ENCODE data around the gene ZNF746. TPM values are rescaled to one million over a fixed set of nuclear protein-coding genes. Genes with fewer than 3 reads are reported as not detected.
"Not testable (repeated sequence)": the region's sequence is repeated elsewhere in the genome, so short reads cannot be mapped to it uniquely, and the experiment has no call there.

Gene ZNF746
- polyA plus RNA-seq (2013, experiment 1 of 2; ENCODE audit: insufficient read length), result 11.5 TPM
- polyA plus RNA-seq (2013, experiment 2 of 2; ENCODE audit: insufficient read length), result 10.3 TPM

GRCh38 chr7:149497467-149498261 is at the start of gene ZNF746:
Gene ZNF746 (minus strand): TSS chr7:149497809. CDS start chr7:149497536, 273 bp downstream.
- DNase-seq, result peak; percentile 88

DNA sequence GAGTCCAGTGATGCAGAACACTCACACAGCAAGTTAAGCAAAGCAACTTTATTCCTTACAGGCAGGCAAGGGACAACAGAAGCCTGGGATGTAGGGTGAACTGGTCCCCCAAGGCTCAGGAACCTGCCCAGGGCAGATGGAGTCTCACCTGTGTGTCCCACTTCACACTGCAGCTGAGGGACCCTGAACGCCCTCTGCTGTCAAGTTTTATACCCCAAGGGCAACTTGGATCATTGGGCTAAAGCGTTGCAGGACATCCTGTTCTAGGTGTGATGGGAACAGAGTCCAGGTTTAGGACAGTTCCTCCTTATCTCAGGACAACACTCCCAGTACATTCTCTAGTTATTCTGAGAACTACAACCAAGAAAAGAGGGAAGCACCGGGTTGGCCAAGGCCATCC is 49.5 kb upstream of the ZNF746 start:
- no peak for DNase-seq

GRCh38 chr7:149546331-149546730 is 48.7 kb upstream of the ZNF746 start:
- DNase-seq, result no peak

GRCh38 chr7:149544028-149544427 is 46.4 kb upstream of the ZNF746 start:
- DNase-seq, result no peak

GRCh38 chr7:149532654-149533053 is 35.0 kb upstream of the ZNF746 start:
- no peak for DNase-seq

- no peak for DNase-seq
Observed at GRCh38 chr7:149529136-149529718, 31.6 kb upstream of the ZNF746 start.

GRCh38 chr7:149527414-149527813 is 29.8 kb upstream of the ZNF746 start:
- no peak for DNase-seq

DNA sequence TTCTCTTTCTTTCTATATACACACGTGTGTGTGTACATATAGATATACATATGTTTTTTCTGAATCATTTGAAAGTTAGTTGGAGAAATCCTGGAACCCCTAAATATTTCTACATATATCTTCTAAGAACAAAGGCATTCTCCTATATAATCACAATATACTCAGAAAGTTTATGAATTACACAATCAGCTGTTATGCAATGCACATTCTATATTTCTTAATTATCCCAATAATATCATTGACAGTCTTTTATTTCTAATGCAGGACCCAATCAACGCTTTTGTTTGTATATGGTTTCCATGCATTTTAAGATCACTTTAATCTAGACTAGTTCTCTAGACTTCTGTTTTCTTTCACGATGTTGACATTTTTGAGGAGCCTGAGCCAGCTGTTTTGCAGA is 27.7 kb upstream of the ZNF746 start:
- DNase-seq, result no peak

DNA sequence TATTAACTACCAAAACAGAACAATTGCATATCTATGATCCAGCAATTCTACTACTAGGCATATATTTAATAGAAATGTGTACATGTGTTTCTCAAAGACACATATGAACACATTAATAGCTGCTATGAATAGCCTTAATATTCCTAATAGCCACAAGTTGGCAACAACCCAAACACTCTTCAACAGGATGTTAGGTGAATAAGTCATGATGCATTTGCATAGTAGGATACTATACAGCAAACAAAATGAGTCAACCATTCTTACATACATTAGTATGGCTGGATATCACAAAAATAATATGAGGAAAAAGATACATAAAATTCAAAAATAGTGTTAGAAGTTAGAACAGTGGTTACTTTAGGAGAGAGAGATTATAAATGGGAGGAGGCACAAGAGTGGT is 26.8 kb upstream of the ZNF746 start:
- DNase-seq, result no peak

- no peak for DNase-seq
Observed at GRCh38 chr7:149510248-149510647, 12.6 kb upstream of the ZNF746 start.

DNA sequence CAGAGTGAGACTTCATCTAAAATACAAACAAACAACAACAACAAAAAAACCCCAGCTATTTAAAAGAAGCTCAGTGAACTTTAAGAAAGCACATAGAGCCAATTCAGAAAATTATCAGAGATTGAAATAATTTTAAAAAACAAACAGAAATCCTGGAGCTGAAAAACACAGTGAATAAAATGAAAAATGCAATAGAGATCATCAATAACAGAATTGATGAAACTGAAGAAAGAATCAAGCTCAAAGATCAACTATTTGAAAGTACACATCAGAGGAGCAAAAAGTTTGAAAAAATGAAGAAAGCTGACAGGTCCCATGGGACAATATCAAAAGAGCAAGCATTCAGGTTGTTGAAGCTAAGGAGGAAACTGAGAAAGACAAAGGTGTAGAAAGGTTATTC is 12.2 kb upstream of the ZNF746 start:
- DNase-seq, result no peak

GRCh38 chr7:149505551-149505950 is 7.9 kb upstream of the ZNF746 start:
- DNase-seq, result no peak

DNA sequence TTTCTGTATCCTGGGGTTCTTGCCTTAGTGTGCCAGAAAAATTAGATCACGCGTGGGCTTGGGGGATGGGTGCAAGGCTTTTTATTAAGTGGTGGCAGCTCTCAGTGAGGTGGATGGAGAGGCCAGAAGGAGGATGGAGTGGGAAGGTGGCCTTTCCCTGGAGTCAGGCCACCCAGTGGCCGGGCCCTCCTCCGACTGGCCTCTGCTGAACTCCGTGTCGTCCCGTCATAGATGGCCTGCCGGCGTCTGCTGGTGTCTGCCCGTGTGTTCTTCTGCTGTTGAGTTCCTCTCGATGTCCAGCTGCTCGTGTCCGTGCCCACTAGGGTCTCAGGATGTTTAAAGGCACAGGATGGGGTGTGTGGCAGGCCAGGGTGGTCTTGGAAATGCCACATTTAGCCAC is 4.0 kb upstream of the ZNF746 start:
- no peak for DNase-seq

DNA sequence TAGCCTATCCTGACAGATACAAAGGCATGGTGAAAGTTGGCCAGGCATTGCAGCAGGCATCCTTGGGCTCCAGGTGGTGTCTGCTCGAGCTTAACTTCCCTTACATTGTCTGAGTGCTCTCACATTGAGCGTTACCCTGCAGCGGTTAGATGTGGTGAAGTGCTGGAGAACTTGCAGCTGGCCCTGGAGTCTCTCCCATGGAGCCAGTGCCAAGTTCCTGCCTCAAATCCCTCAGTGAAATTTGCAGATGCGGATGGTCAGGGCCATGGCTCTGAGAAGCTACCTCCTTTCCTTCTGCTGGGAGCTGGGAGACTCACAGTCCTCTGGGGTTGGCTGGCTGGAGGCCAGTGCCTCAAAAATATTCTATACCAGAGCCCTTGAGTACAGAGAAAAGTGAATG is 3.3 kb upstream of the ZNF746 start:
- no peak for DNase-seq

GRCh38 chr7:149500201-149500600 is 2.6 kb upstream of the ZNF746 start:
- no peak for DNase-seq

DNA sequence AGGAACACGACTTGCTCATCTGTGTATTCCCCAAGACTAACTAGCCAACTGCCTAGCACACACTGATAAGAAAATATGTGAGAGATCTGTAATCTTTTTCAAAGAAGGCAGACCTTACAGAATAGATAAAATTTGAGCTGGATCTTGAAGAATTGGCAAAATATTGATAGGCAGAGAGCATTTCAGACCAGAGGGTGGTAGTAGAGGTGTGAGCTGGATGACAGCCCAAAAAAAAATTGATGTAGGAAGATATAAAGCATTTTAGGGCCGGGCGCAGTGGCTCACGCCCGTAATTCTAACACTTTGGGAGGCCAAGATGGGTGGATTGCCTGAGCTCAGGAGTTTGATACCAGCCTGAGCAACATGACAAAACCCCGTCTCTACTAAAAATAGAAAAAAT is 1.2 kb upstream of the ZNF746 start:
- no peak for DNase-seq

DNA sequence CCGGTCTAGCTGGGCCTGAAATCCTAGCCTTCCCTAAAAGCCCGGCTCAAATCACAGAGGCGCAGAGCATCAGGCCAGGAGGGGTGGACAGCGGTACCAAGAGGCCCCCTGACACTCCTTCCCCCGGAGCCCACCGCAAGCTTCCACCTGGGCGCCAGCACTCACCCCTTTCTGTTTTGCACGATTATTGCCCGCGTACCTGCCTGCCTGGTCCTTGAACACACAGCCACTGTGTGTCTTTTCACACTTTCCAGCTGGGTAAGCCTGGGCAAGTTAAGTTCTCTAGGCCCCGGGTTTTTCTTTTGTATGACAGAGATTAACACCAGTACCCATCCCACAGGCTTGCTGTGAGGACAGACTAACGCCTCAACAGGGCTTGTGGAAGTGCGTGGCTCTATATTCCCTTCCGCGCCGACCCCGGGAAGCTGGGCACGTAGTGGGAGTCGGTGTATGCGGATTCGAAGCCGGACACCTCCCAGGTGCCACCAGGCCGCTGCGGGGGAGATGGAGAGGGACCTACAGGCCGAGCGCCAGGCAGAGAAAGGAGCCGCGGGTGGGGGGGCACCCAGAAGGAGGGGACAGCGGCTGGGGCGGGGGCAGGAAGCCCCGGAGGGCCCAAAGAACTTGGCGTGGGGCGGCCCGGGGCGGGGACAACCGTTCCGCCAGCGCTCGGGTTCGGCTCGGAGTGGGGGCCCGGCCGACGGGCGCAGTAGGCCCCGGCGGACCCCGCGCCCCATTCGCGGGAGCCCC is 792 bp downstream of the ZNF746 start:
- DNase-seq, result peak; percentile 40

GRCh38 chr7:149495785-149496641 is 1.6 kb downstream of the ZNF746 start:
- peak; percentile 83 for DNase-seq

DNA sequence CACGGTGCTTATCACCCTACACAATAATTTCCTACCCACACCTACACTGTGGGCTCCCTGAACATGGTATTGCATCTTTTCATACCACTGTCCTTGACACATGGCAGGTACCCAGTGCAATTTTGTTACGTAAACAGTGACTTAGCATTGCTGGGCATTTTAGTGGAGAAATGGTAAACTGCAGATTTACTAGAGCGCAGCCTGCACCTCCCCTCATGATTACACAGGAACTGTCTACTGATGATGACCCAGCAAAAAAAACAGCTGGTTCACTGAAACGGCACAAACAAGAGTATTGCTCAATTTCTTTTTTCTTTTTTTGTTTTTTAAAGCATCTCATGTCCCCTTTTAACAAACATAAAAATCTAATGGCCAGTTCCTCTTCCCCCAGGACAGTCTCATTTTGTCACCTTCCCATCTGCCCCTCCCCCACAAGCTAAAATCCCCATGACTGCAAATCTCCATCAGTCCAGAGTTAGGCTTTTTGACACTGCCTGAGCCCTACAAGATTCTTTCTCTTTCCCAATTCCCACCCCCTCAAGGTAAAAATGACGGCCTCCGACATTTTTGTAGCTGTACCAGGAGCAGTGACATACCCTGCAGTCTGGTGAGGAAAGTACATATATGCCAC is 2.8 kb downstream of the ZNF746 start:
- no peak for DNase-seq

DNA sequence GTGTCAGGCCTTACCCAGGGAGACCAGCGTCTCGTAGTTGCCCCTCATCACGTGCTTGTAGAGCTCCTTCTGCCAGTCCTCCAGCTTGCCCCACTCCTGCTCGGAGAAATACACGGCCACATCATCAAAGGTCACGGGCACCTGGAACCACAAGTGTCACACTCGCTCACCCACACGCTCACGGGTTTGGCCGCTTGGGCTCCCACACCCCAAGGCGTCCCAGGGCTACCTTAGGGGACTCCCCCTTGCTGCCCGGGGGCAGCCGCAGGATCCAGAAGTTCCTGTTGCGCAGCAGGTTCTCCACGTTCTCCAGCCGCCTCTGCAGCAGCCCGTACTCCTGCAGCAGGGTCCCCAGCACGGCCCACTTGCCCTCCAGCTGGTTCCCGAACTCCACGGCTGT is 3.6 kb downstream of the ZNF746 start:
- DNase-seq, result not testable (repeated sequence)

- DNase-seq, result no peak
Observed at GRCh38 chr7:149493366-149493765, 4.2 kb downstream of the ZNF746 start.
